ENCODE data around the gene MEX3C. TPM values are rescaled to one million over a fixed set of nuclear protein-coding genes. Genes with fewer than 3 reads are reported as not detected.
A peak's percentile ranks its signal among the peaks of the same experiment; 100 is the strongest.

The MEX3C gene
- total and polyA plus RNA-seq, 12 donors, result 7.0 to 38.9 (median 29.6) TPM

- Histone ChIP-seq H3K4me3 (no peak overlapping the region), H3K27ac (no peak overlapping the region), H3K36me3 (replicated peaks in 1 of 2) (no peaks in the 10 kb centered on the region), H3K9me3 (replicated peaks in 1 of 3) (no peaks in the 10 kb centered on the region), H3K4me1 (replicated peaks in 1 of 2) (no peaks in the 10 kb centered on the region), H3K27me3 (no peaks in the 10 kb centered on the region)
- peak in 2 of 6 experiments; percentile 4 to 7 for TF ChIP-seq CTCF (IDR thresholded peaks at IDR 0.05)
- no peak for TF ChIP-seq POLR2A (IDR thresholded peaks at IDR 0.05)
- WGBS, 4 donors, result 81 to 92% (median 86%) methylated on average over 6 of the region's 6 CpGs
- no peak for DNase-seq
- intact Hi-C loops (cut with DNase I), result no loop called here
Observed at GRCh38 chr18:51135795-51136194, 61.7 kb downstream of the MEX3C start.

GRCh38 chr18:51135364-51135763, 62.1 kb downstream of the MEX3C start:
- intact Hi-C loops (cut with DNase I), result no loop called here
- TF ChIP-seq POLR2A (IDR thresholded peaks at IDR 0.05), result no peak
- TF ChIP-seq CTCF (IDR thresholded peaks at IDR 0.05), result no peak
- Histone ChIP-seq H3K4me3 (no peak overlapping the region), H3K27me3 (no peaks in the 10 kb centered on the region), H3K27ac (no peak overlapping the region), H3K4me1 (replicated peaks in 1 of 2) (no peaks in the 10 kb centered on the region), H3K9me3 (replicated peaks in 1 of 3) (no peaks in the 10 kb centered on the region), H3K36me3 (replicated peaks in 1 of 2) (no peaks in the 10 kb centered on the region)
- 60 to 78% (median 73%) methylated on average over 9 of the region's 9 CpGs for WGBS, 4 donors
- peak in 5 of 7 donors; percentile 29 to 58 (median 44) for DNase-seq

- no peak overlapping the region for H3K4me3 ChIP-seq
- no peak for TF ChIP-seq CTCF (IDR thresholded peaks at IDR 0.05)
- TF ChIP-seq POLR2A (IDR thresholded peaks at IDR 0.05), result no peak
- intact Hi-C loops (cut with DNase I), result no loop called here
- WGBS, 4 donors, result 93 to 100% (median 96%) methylated on average over 4 of the region's 4 CpGs
- no peak overlapping the region for H3K27ac ChIP-seq
- no peak for DNase-seq
- no peaks in the 10 kb centered on the region for H3K9me3 ChIP-seq (replicated peaks in 1 of 3)
- H3K4me1 ChIP-seq (replicated peaks in 1 of 2), result no peaks in the 10 kb centered on the region
- no peaks in the 10 kb centered on the region for H3K27me3 ChIP-seq
- H3K36me3 ChIP-seq (replicated peaks in 1 of 2), result no peaks in the 10 kb centered on the region
Observed at GRCh38 chr18:51134721-51135120, 62.8 kb downstream of the MEX3C start.

- H3K9me3 ChIP-seq (replicated peaks in 1 of 3), result no peaks in the 10 kb centered on the region
- DNase-seq, result no peak
- intact Hi-C loops (cut with DNase I), result no loop called here
- H3K4me3 ChIP-seq, result no peak overlapping the region
- TF ChIP-seq CTCF (IDR thresholded peaks at IDR 0.05) (no peak), POLR2A (IDR thresholded peaks at IDR 0.05) (no peak)
- no peaks in the 10 kb centered on the region for H3K27me3 ChIP-seq
- WGBS, 4 donors, result 63 to 77% (median 75%) methylated on average over 11 to 12 of the region's 12 CpGs
- H3K4me1 ChIP-seq (replicated peaks in 1 of 2), result no peaks in the 10 kb centered on the region
- H3K27ac ChIP-seq, result no peak overlapping the region
- H3K36me3 ChIP-seq (replicated peaks in 1 of 2), result no peaks in the 10 kb centered on the region
Observed at GRCh38 chr18:51133580-51134160, 63.8 kb downstream of the MEX3C start.

Measured in adrenal gland (tissue), 12 donors.